HEK293 (cell line): Measurements from ENCODE around the gene MAPK8IP3.

Experiments used
- SP2 ChIP-seq: fragments of 450-650 bp; formaldehyde crosslinking; IDR thresholded peaks from 2 replicates; pipeline ENCODE4 v1.5.1; 2016; ENCODE audit warnings: missing biosample characterization, missing genetic modification characterization
- ZBTB17 ChIP-seq: fragments of 450-650 bp; formaldehyde crosslinking; IDR thresholded peaks from 2 replicates; pipeline ENCODE4 v1.5.1; 2016; ENCODE audit warnings: missing biosample characterization, missing genetic modification characterization

GRCh38 chr16:1729445-1729844 is 23.4 kb downstream of the MAPK8IP3 start:
- TF ChIP-seq SP2 (tag by site-specific recombination) = no peak
- TF ChIP-seq ZBTB17 (tag by site-specific recombination) = no peak
